Endothelial cell of umbilical vein (primary cell): Measurements from ENCODE around the gene NHS. TPM values are rescaled to one million over a fixed set of nuclear protein-coding genes. Genes with fewer than 3 reads are reported as not detected.

Source experiments
- BruUV-seq: library from RNA; stranded (reverse); fragments of 400-500 nt; replicated peaks from 2 replicates; lab custom pipeline; 2021; lab: Mats Ljungman, UMichigan
- CTCF ChIA-PET: fragments of 300-600, 350-600 bp; sonication (Branson Sonifier 250); formaldehyde crosslinking; loops from one replicate; lab custom pipeline; 2021; ENCODE audit warnings: antibody characterized with exemption, inconsistent platforms; lab: Charles Lee
- POLR2A ChIA-PET: fragments of 300-600, 350-600 bp; sonication (Branson Sonifier 250); formaldehyde crosslinking; loops from one replicate; lab custom pipeline; 2021; ENCODE audit warnings: antibody characterized with exemption, inconsistent platforms; lab: Charles Lee
- DNase-seq: peaks from one replicate; pipeline ENCODE4 v3.0.0-alpha.2; 2011; ENCODE audit warnings: low read depth, low spot score
- FAIRE-seq: peaks from 2 replicates; lab custom pipeline; 2011; peaks lifted over from hg19 to GRCh38; lab: Jason Lieb, UNC
- H2AFZ ChIP-seq: 2 replicates; pipeline ENCODE4 v1.6.0; 2012; ENCODE audit warnings: low read depth, low read length, control low read depth, inconsistent platforms
- H3K27ac ChIP-seq: 2 replicates; pipeline ENCODE4 v1.5.1; 2011; ENCODE audit warnings: low read depth, mild to moderate bottlenecking, control low read depth, low read length, moderate library complexity; ENCODE audit not compliant: insufficient read depth
- H3K27me3 ChIP-seq, 2 experiments: 2 replicates each; pipeline versions ENCODE4 v1.6.0 to v1.6.1; 2011; ENCODE audit warnings: low read length in 2 of 2, mixed read lengths in 1 of 2; ENCODE audit not compliant: control insufficient read depth in 2 of 2, insufficient read depth in 2 of 2
- H3K36me3 ChIP-seq, 2 experiments: 2 replicates in 1 of 2; 3 replicates in 1 of 2; pipeline ENCODE4 v1.5.1; 2011; ENCODE audit warnings: low read length in 2 of 2, mild to moderate bottlenecking in 1 of 2, moderate library complexity in 1 of 2; ENCODE audit not compliant: control insufficient read depth in 2 of 2, insufficient read depth in 2 of 2; ENCODE audit errors: extremely low read depth in 1 of 2
- H3K4me1 ChIP-seq: 3 replicates; pipeline ENCODE4 v1.5.1; 2011; ENCODE audit warnings: mild to moderate bottlenecking, low read length; ENCODE audit not compliant: control insufficient read depth, insufficient read depth; ENCODE audit errors: extremely low read depth
- H3K4me2 ChIP-seq: 2 replicates; pipeline ENCODE4 v1.6.1; 2011; ENCODE audit warnings: low read length, control low read depth, mixed read lengths; ENCODE audit not compliant: insufficient read depth
- H3K4me3 ChIP-seq, 3 experiments: fragments of 200-600 bp in 1 of 3; sonication (generic), shearing (Covaris generic) in 1 of 3; replicated peaks in 1 of 3; 2 replicates each; pipeline ENCODE4 v1.5.1; 2011 to 2016; ENCODE audit warnings: control low read depth in 3 of 3, low read length in 3 of 3, mild to moderate bottlenecking in 2 of 3, inconsistent platforms in 1 of 3, low read depth in 1 of 3, moderate library complexity in 1 of 3; ENCODE audit not compliant: insufficient read depth in 1 of 3
- H3K79me2 ChIP-seq: 2 replicates; pipeline ENCODE4 v1.6.0; 2012; ENCODE audit warnings: low read length, inconsistent platforms; ENCODE audit not compliant: control insufficient read depth, insufficient read depth
- H3K9ac ChIP-seq: replicated peaks from 2 replicates; pipeline ENCODE3; 2011; ENCODE audit warnings: low read length, control low read depth; ENCODE audit not compliant: insufficient read depth; ENCODE audit errors: extremely low read depth
- H3K9me1 ChIP-seq: replicated peaks from 3 replicates; pipeline ENCODE4 v1.6.0; 2011; ENCODE audit warnings: mild to moderate bottlenecking, low read length; ENCODE audit not compliant: control insufficient read depth, insufficient read depth; ENCODE audit errors: extremely low read depth
- H3K9me3 ChIP-seq: replicated peaks from 2 replicates; pipeline ENCODE4 v1.5.1; 2012; ENCODE audit warnings: low read length, inconsistent platforms; ENCODE audit not compliant: control insufficient read depth, insufficient read depth
- H4K20me1 ChIP-seq: replicated peaks from 2 replicates; pipeline ENCODE3; 2011; ENCODE audit warnings: mild to moderate bottlenecking, low read length; ENCODE audit not compliant: control insufficient read depth, insufficient read depth; ENCODE audit errors: extremely low read depth
- EZH2 ChIP-seq: IDR thresholded peaks from 2 replicates; pipeline ENCODE4 v1.6.1; 2012; ENCODE audit warnings: borderline replicate concordance, low read depth, mild to moderate bottlenecking, moderate library complexity, low read length, inconsistent platforms; ENCODE audit not compliant: severe bottlenecking
- FOS ChIP-seq: IDR thresholded peaks from 2 replicates; pipeline ENCODE4 v1.6.1; 2011; ENCODE audit warnings: mild to moderate bottlenecking, low read length, moderate library complexity, borderline replicate concordance; ENCODE audit not compliant: insufficient read depth
- JUN ChIP-seq: IDR thresholded peaks from 2 replicates; pipeline ENCODE4 v1.6.1; 2011; ENCODE audit warnings: borderline replicate concordance, low read depth; ENCODE audit not compliant: insufficient read length, insufficient read depth
- MAX ChIP-seq: IDR thresholded peaks from 2 replicates; pipeline ENCODE4 v1.6.1; 2011; ENCODE audit not compliant: insufficient read depth, insufficient read length
- MYC ChIP-seq: IDR thresholded peaks from one replicate; pipeline ENCODE4 v1.6.1; 2011; ENCODE audit warnings: mild to moderate bottlenecking, low read depth, low read length
- POLR2A ChIP-seq: IDR thresholded peaks from 2 replicates; pipeline ENCODE4 v1.6.1; 2012; ENCODE audit warnings: low read depth, mild to moderate bottlenecking, control low read depth, low read length
- POLR2AphosphoS5 ChIP-seq: IDR thresholded peaks from 2 replicates; pipeline ENCODE4 v1.6.1; 2012; ENCODE audit warnings: low read depth, mild to moderate bottlenecking, control low read depth, low read length, moderate library complexity; ENCODE audit not compliant: insufficient read depth
- dilution Hi-C: fragments of 300-500 bp; cut with MboI; formaldehyde crosslinking; loops from one replicate; pipeline ENCODE4 v1.15.0; 2019; ENCODE audit warnings: low sequenced_read_pairs; ENCODE audit not compliant: extremely low pct_ligation_motif_present
- intact Hi-C: fragments of 100-400 bp; cut with micrococcal nuclease; formaldehyde crosslinking; loops from one replicate; pipeline ENCODE4 v1.10.0; 2022
- polyA plus RNA-seq, 4 experiments: library from polyadenylated mRNA; depleted of rRNA in 3 of 4; stranded (reverse) in 3 of 4; unstranded in 1 of 4; fragments of >200 nt; gene quantifications; 2 replicates each; pipeline versions ENCODE4 v1.2.1 to v1.2.3, GENCODE V29; 2011 to 2012; ENCODE audit warnings: missing spikeins in 1 of 4
- total RNA-seq: library from RNA; stranded (reverse); gene quantifications from 2 replicates; pipeline ENCODE4 v1.2.3, GENCODE V29; 2021
- TF ChIP-seq, protein P1 (sequence below), 2 donors: IDR thresholded peaks; 1 replicate in 1 of 2; 2 replicates in 1 of 2; pipeline ENCODE4 v1.5.1; 2011; ENCODE audit warnings: low read length in 2 of 2, mild to moderate bottlenecking in 2 of 2, moderate library complexity in 2 of 2, control low read depth in 1 of 2, inconsistent platforms in 1 of 2, low read depth in 1 of 2; ENCODE audit not compliant: insufficient read depth in 1 of 2; ENCODE audit errors: extremely low read depth in 1 of 2

NHS gene
- total and polyA plus RNA-seq, 2 donors (not counting 3 experiments of a cell fraction or from before 2014, with no cell fraction given) = 0.07 to 0.46 TPM

DNA sequence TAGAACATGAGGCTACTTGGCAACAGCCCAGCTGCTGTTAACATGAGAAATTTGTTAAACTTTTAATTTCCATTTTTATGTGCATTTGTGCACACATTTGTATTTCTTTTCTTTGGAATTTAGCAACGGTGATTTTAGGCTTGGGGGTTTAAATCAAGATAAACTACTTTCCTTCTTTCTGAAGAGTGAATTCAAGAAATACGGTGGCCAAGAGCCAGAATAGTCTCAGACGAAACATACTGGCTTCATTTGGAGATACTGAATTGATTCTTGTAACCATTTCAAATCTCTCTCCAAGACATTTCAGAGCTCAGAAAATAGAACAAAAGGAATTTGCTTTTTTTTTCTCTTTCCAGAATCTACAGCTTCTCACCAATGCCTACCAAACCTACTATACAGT is 228.2 kb downstream of the NHS start:
- no peak for DNase-seq
- Histone ChIP-seq H3K9ac (no peak overlapping the region), H3K4me2 (no peak overlapping the region), H3K9me1 (no peaks in the 10 kb centered on the region), H3K36me3 (no peaks in the 10 kb centered on the region), H3K4me1 (peaks cover 4% of the 10 kb centered on the region), H2AFZ (no peak overlapping the region), H3K27me3 (no peaks in the 10 kb centered on the region), H3K79me2 (no peaks in the 10 kb centered on the region), H3K27ac (no peak overlapping the region), H3K4me3 (no peak overlapping the region), H4K20me1 (no peaks in the 10 kb centered on the region), H3K9me3 (no peaks in the 10 kb centered on the region)
- CTCF ChIA-PET = interaction anchor here (0.7 kb wide), 1 partner anchor 39 kb away, joined by 3 read pairs; no protein-coding TSS in a partner anchor
- intact Hi-C loops = no loop called here
- no peak for TF ChIP-seq POLR2A
- TF ChIP-seq MAX = no peak
- TF ChIP-seq POLR2AphosphoS5 = no peak
- TF ChIP-seq JUN = no peak
- no peak for TF ChIP-seq FOS
- TF ChIP-seq EZH2 = no peak
- TF ChIP-seq, protein P1, sequence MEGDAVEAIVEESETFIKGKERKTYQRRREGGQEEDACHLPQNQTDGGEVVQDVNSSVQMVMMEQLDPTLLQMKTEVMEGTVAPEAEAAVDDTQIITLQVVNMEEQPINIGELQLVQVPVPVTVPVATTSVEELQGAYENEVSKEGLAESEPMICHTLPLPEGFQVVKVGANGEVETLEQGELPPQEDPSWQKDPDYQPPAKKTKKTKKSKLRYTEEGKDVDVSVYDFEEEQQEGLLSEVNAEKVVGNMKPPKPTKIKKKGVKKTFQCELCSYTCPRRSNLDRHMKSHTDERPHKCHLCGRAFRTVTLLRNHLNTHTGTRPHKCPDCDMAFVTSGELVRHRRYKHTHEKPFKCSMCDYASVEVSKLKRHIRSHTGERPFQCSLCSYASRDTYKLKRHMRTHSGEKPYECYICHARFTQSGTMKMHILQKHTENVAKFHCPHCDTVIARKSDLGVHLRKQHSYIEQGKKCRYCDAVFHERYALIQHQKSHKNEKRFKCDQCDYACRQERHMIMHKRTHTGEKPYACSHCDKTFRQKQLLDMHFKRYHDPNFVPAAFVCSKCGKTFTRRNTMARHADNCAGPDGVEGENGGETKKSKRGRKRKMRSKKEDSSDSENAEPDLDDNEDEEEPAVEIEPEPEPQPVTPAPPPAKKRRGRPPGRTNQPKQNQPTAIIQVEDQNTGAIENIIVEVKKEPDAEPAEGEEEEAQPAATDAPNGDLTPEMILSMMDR (IDR thresholded peaks at IDR 0.05; ENCODE audit: extremely low read depth in 1 of 2, insufficient read depth in 1 of 2, low read depth in 1 of 2, low read length in 2 of 2) = no peak
- TF ChIP-seq MYC = no peak
- POLR2A ChIA-PET = no interaction called here
- BruUV-seq = no TSS peak
- no peak for FAIRE-seq
- dilution Hi-C loops = no loop called here
